ENCODE data around the gene KCNE1.
"Not testable (repeated sequence)": the region's sequence is repeated elsewhere in the genome, so short reads cannot be mapped to it uniquely, and the experiment has no call there.

Gene KCNE1

DNA sequence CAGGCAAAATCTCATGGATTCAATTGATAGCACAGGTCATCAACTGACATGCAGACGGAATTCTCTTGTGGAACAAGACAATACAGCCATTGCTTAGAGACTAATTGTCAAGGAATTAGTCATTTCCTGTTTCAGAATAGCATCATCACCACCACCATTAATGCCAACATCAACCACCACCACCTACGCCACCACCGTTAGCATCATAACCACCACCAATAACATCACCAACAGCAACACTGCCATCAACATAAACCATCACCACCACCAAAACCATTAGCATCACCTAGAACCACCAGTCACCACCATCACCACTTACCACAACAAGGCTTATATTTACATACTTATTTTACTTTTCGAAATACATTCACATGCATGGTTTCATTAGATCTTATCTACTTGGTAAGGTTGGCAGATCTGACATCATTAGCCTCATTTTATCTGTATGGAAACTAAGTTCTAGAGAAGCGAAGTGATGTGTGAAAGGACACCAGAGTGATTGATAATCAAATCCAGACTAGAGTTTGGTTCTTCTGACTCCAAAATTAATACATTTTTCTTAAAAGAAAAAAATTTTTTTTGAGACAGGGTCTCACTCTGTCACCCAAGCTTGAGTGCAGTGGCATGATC lies 94.4 kb downstream of the KCNE1 start:
- DNase-seq (ENCODE audit: low spot score): not testable (repeated sequence)

DNA sequence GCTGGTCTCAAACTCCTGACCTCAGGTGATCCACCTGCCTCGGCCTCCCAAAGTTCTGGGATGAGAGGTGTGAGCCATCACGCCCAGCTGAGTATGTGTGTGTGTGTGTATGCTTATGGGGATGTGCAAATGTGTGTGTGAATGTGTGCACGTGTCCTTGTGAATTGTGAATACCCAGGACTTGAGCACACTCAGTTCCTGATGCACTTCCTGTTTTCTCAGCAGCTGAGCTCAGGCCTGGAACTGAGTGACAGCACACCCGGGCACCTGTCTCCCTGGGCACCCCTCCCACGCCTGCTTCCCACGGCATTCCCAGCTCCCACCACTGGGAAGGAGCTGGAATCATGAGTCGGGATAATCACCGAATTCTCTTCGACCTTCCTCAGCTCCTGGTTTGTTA lies 104.7 kb downstream of the KCNE1 start:
- DNase-seq (ENCODE audit: low spot score): not testable (repeated sequence)

DNA sequence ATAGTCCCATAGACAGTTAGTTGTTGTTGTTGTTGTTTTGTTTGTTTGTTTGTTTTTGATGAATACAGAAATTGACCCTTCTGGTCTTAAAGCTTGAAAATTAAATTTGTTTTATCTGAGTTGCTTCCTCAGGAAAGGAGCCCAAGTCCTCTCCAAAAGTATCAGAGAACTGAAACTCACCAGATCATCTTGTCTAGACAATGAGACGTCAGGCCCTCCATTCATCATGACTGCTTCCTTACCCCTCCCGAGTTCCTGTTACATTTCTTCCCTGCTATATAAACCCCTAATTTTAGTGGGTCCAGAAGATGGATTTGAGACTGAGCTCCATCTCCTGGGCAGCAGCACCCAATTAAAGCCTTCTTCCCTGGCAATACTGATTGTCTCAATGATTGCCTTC lies 105.3 kb downstream of the KCNE1 start:
- not testable (repeated sequence) for DNase-seq (ENCODE audit: low spot score)

DNA sequence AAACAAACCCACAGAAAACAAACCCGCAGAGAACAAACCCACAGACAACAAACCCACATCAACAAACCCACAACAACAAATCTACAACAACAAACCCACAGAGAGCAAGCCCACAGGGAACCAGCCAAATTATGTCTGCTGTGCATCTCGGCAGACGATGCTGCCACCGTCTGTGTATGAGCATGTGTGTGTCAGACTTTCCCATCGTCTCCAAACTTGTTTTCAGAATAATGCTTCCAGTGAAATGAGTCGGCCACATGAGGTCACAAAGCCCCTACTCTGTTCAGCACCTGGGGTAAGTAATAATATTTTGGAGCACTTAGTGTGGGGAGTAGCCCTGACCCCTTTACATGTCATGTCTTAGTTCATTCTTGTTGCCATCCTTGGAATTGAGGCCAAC lies 105.9 kb downstream of the KCNE1 start:
- not testable (repeated sequence) for DNase-seq (ENCODE audit: low spot score)

- not testable (repeated sequence) for DNase-seq (ENCODE audit: low spot score)
Observed at GRCh38 chr21:34405686-34406085, 106.3 kb downstream of the KCNE1 start.

- DNase-seq (ENCODE audit: low spot score): not testable (repeated sequence)
Observed at GRCh38 chr21:34404742-34405141, 107.3 kb downstream of the KCNE1 start.

DNA sequence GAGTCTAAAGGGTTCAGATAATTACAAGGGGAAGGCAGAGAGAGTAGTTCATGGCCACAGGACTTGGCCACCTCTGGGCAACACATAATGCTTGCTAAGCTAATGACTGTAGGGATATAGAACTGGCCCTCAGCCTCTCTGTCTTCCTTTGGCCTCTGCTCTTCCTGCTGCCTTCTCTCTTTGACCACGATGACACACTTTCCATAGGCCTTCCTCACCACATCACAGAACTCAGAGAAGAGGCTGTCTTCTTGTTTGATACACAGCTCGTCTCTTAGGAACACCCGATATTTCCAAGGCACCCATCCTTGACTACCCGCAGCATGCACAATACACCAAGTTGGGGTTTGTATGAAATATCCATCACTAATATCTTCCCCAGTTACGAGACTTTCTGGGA lies 111.5 kb downstream of the KCNE1 start:
- DNase-seq (ENCODE audit: low spot score): not testable (repeated sequence)

Data from SW480 (cell line).